ENCODE results near the gene CWH43.

Gene CWH43

DNA sequence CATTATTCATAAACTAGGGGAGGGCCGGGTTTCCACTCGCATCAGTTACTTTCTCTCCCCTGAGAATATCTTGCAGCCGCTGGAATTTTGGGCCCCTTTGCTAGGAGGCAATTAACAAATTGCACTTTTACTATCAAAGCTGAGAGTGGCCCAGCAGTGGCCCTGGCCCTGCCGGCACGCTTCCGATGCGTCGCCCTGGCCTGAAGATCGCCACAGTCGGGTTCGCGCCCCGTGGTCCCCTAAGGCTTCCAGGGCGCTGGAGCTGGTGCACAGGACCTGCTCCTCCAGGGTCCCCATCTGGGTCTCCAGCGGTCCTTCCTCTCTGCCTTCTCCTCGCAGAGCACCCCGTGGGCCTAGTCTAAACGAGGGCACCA, 486 bp upstream of the CWH43 start:
- Mint-ChIP-seq H3K36me3 (ENCODE audit: low read depth) (no peaks in the 10 kb centered on the region), H3K27me3 (ENCODE audit: low read depth) (peaks cover 66% of the 10 kb centered on the region), H3K27ac (no peak overlapping the region), H3K9me3 (peaks cover 4% of the 10 kb centered on the region), H3K4me3 (no peak overlapping the region), H3K4me1 (no peaks in the 10 kb centered on the region)
- TF ChIP-seq, protein P1, sequence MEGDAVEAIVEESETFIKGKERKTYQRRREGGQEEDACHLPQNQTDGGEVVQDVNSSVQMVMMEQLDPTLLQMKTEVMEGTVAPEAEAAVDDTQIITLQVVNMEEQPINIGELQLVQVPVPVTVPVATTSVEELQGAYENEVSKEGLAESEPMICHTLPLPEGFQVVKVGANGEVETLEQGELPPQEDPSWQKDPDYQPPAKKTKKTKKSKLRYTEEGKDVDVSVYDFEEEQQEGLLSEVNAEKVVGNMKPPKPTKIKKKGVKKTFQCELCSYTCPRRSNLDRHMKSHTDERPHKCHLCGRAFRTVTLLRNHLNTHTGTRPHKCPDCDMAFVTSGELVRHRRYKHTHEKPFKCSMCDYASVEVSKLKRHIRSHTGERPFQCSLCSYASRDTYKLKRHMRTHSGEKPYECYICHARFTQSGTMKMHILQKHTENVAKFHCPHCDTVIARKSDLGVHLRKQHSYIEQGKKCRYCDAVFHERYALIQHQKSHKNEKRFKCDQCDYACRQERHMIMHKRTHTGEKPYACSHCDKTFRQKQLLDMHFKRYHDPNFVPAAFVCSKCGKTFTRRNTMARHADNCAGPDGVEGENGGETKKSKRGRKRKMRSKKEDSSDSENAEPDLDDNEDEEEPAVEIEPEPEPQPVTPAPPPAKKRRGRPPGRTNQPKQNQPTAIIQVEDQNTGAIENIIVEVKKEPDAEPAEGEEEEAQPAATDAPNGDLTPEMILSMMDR (IDR thresholded peaks at IDR 0.05; ENCODE audit: unreplicated experiment in 3 of 3), result no peak

DNA sequence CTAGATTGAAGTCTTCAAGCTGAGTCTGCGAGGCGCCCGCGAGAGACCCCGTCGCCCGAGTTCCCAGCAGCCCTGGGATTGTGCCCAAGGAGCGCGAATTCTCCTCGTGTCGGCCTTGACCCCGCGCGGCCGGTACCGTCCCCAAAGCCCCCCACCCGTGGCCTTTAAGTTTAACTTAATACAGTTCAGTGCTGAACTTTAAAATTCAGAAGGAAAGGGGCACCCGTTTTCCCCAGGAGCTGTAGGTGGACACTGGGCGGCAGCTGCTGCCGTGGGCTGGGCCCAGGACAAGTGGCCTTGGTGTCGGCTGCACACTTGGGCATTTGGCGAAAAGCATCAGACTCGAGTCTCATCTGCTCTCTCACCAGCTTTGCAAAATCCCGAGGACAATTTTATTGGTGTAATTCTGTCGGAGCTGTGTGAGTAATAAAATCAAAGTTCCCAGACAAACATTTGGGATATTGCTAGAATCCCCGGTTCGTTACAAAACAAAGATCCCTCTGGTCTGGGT, 634 bp downstream of the CWH43 start:
- Mint-ChIP-seq H3K27ac (no peak overlapping the region), H3K4me1 (no peaks in the 10 kb centered on the region), H3K27me3 (ENCODE audit: low read depth) (peaks cover 74% of the 10 kb centered on the region), H3K36me3 (ENCODE audit: low read depth) (no peaks in the 10 kb centered on the region), H3K9me3 (peaks cover 4% of the 10 kb centered on the region), H3K4me3 (no peak overlapping the region)
- TF ChIP-seq, protein P1 (IDR thresholded peaks at IDR 0.05; ENCODE audit: unreplicated experiment in 3 of 3), result no peak

DNA sequence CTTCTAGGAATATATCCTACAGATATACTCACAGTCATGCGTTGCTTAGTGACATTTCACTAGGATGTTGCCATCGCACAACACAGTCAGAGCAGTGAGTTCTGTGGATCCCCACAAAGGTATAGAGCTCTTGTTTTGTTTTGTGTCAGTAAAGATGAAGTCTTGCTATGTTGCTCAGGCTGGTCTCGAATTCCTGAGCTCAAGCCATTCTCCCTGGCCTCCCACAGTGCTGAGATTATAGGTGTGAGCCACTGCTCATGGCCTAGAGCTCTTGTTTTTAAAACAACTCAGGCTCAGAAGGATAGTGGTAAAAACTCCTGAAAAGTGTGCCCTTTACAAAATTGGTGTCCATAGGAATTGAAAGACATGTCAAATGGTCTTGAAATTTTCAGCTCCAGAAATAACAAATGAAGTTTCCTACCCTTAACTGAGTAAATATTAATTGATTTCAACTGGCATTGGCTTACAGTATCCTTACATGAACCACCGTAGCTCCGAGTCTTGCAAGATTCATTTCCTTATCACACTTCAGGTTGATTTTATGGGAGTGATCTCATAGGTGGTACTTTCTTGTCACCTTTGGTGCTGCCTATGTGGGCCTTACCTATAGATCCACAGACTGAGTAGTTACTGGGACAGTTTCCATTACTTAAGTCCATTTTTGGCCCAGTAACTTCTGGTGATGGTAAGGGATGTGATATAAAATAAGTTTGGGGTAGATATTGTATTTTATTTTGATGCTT, 3.6 kb downstream of the CWH43 start:
- H3K9me3 Mint-ChIP-seq, result no peaks in the 10 kb centered on the region
- H3K27ac Mint-ChIP-seq, result no peak overlapping the region
- H3K36me3 Mint-ChIP-seq (ENCODE audit: low read depth), result no peaks in the 10 kb centered on the region
- TF ChIP-seq, protein P1 (IDR thresholded peaks at IDR 0.05; ENCODE audit: unreplicated experiment in 3 of 3), result no peak
- H3K4me3 Mint-ChIP-seq, result no peak overlapping the region
- H3K27me3 Mint-ChIP-seq (ENCODE audit: low read depth), result peaks cover 63% of the 10 kb centered on the region
- H3K4me1 Mint-ChIP-seq, result no peaks in the 10 kb centered on the region

DNA sequence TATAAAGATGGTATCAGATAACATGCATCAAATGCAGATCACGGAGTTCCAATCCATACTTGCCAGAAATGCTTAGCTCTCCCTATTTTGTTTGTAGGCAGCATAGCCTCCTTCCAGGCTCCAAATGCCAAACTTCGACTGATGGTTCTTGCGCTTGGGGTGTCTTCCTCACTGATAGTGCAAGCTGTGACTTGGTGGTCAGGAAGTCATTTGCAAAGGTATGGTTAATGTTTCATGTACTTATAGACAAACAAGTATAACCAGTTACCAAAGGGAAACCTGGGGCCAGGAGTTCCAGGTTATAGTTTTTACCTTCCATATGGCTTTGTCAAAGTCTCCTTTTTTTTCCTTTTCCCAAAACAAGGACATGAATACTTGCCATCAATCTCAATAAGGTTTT, 5.3 kb downstream of the CWH43 start:
- no peak overlapping the region for H3K4me3 Mint-ChIP-seq
- no peaks in the 10 kb centered on the region for H3K36me3 Mint-ChIP-seq (ENCODE audit: low read depth)
- no peaks in the 10 kb centered on the region for H3K9me3 Mint-ChIP-seq
- no peak overlapping the region for H3K27ac Mint-ChIP-seq
- H3K4me1 Mint-ChIP-seq, result no peaks in the 10 kb centered on the region
- TF ChIP-seq, protein P1 (IDR thresholded peaks at IDR 0.05; ENCODE audit: unreplicated experiment in 3 of 3), result no peak
- H3K27me3 Mint-ChIP-seq (ENCODE audit: low read depth), result peaks cover 48% of the 10 kb centered on the region

DNA sequence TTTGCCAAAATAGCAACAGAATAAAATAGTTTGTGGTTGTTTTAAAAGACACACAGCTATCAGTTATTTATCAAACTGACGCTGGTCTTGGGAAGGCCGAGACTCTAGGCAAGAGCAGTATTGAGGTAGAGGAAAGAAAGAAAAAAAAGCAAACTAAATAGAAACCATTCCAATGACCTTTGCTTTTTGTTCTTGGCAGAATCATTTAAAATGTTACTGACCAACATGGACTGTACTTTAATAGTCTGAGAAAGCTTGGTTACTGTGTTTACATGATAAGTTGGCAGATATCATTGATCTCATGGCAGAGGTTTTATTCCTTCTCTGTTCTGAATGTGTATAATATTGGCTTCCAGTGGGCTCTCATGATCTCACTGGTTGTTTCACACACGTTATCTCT, 11.9 kb downstream of the CWH43 start:
- H3K36me3 Mint-ChIP-seq (ENCODE audit: low read depth), result no peaks in the 10 kb centered on the region
- H3K4me1 Mint-ChIP-seq, result no peaks in the 10 kb centered on the region
- H3K27me3 Mint-ChIP-seq (ENCODE audit: low read depth), result peaks cover 5% of the 10 kb centered on the region
- TF ChIP-seq, protein P1 (IDR thresholded peaks at IDR 0.05; ENCODE audit: unreplicated experiment in 3 of 3), result no peak
- no peaks in the 10 kb centered on the region for H3K9me3 Mint-ChIP-seq
- H3K27ac Mint-ChIP-seq, result no peak overlapping the region
- no peak overlapping the region for H3K4me3 Mint-ChIP-seq

DNA sequence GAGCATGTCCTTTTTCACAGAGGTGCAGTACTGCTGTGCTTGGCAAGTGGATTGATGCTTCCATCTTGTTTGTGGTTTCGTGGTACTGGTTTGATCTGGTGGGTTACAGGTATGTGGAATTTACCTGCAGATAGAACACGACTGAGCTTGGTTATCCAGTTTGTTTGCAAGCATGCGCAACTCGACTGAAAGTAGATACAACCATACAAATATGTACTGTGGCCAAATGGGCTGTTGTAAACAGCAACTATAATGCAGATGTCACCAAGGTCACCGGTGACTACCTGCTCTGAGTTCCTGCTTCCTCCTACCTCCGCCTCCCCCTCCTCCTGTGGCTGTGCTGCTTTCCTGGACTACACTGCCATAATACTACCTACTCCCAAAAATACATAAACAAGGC, 12.4 kb downstream of the CWH43 start:
- TF ChIP-seq, protein P1 (IDR thresholded peaks at IDR 0.05; ENCODE audit: unreplicated experiment in 3 of 3), result no peak
- H3K4me3 Mint-ChIP-seq, result no peak overlapping the region
- H3K27me3 Mint-ChIP-seq (ENCODE audit: low read depth), result peaks cover under 1% of the 10 kb centered on the region
- H3K4me1 Mint-ChIP-seq, result no peaks in the 10 kb centered on the region
- H3K9me3 Mint-ChIP-seq, result no peaks in the 10 kb centered on the region
- H3K27ac Mint-ChIP-seq, result no peak overlapping the region
- no peaks in the 10 kb centered on the region for H3K36me3 Mint-ChIP-seq (ENCODE audit: low read depth)
